GM12872 (cell line): ENCODE results near the gene DNAJC11.

Source experiments
- CTCF ChIP-seq: IDR thresholded peaks from 3 replicates; pipeline ENCODE4 v1.5.1; 2011; ENCODE audit warnings: low read depth, mild to moderate bottlenecking, low read length, moderate library complexity; ENCODE audit not compliant: insufficient read depth

The DNAJC11 gene

GRCh38 chr1:6588893-6589520 lies 112.6 kb downstream of the DNAJC11 start:
- TF ChIP-seq CTCF, result no peak

- no peak for TF ChIP-seq CTCF
Observed at GRCh38 chr1:6588128-6588892, 113.3 kb downstream of the DNAJC11 start.

DNA sequence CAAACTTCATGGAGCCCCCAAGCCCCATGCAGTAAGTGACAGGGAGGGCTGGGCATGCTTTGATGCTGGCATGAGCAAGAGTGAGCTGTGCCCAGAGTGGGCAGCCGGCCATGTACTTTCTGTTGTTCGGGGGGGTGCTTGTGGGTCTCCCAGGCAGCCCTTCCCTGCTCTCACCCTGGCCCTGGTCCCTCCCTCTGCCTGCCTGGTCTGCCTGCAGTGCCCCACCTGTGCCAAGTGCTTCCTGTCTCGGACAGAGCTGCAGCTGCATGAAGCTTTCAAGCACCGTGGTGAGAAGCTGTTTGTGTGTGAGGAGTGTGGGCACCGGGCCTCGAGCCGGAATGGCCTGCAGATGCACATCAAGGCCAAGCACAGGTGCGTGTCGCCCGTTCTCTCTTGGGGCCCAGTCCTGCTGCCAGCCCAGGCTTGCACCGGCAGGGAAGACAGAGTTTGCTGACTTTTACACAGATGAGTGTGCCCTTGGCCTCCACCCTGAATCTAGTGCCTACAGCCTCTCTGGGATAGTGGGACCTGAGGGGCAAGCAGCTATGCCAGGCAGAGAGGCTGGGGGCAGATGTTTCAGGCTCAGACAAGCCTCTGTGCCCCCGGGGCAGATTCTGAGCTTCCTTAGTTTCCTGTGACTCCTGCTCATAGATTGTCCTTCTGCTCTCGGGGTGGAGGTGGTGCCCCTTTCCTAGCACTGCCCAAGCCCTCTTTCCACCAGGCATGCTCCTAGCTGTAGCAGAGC lies 114.2 kb downstream of the DNAJC11 start:
- no peak for TF ChIP-seq CTCF

GRCh38 chr1:6586404-6586816 lies 115.2 kb downstream of the DNAJC11 start:
- no peak for TF ChIP-seq CTCF

GRCh38 chr1:6585841-6586240 lies 115.8 kb downstream of the DNAJC11 start:
- TF ChIP-seq CTCF, result no peak

DNA sequence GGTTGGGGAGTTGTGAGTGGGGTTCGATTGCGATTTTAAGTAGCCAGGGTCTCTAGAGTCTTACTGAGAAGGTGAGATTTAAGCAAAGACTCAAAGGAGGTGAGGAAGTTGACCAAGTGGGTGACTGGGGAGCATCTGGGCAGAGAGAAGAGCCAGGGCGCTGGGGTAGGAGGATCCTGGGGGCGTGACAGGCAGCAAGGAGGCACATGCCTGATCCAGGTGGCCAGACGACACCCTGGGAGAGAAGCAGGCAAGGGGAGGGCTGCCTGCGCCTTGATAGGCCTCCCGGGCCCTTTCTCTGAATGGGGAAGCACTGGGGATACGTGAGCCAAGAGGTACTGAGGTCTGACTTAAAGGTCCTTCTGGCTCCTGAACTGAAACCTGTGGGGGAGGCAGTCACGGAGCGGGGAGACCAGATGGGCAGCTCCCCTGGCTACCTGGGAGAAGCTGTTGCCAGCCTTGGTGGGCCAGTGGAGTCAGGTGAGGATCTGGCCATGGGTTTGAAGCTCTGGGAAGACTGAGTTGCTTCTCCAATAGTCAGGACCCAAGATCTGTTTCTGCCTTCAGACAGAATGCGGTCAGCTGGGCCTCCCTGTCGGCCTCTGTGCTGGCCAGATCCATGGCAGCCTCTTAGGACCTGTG lies 116.4 kb downstream of the DNAJC11 start:
- TF ChIP-seq CTCF, result no peak
